Body of pancreas (tissue), 4 donors: ENCODE measurements around the gene CDC42BPA. TPM values are rescaled to one million over a fixed set of nuclear protein-coding genes. Genes with fewer than 3 reads are reported as not detected.
"Not testable (repeated sequence)": the region's sequence is repeated elsewhere in the genome, so short reads cannot be mapped to it uniquely, and the experiment has no call there.

Source experiments
- ATAC-seq: fragments of 150-250 bp; one replicate; pipeline ENCODE4 v1.9.1; 2016
- DNase-seq, 4 donors: peaks; one replicate each; pipeline ENCODE4 v3.0.0-alpha.2; 2019
- H3K27ac ChIP-seq, 4 donors: fragments of 200-600 bp; sonication (generic); 1 replicate in 3 of 4; 2 replicates in 1 of 4; pipeline versions ENCODE4 v1.5.1 to v1.6.1; 2016 to 2019; ENCODE audit warnings: mild to moderate bottlenecking in 1 of 4, mixed read lengths in 1 of 4, moderate library complexity in 1 of 4
- H3K27me3 ChIP-seq, 2 donors: fragments of 200-600 bp; sonication (generic); one replicate each; pipeline ENCODE4 v1.6.0; 2016; ENCODE audit warnings: mild to moderate bottlenecking in 1 of 2
- H3K36me3 ChIP-seq, 2 donors: fragments of 200-600 bp; sonication (generic); replicated peaks in 1 of 2; 2 replicates each; pipeline ENCODE4 v1.5.1; 2016; ENCODE audit warnings: low read depth in 2 of 2; ENCODE audit not compliant: insufficient read depth in 1 of 2
- H3K4me1 ChIP-seq: fragments of 200-600 bp; sonication (generic); one replicate; pipeline ENCODE4 v1.6.0; 2016
- H3K4me3 ChIP-seq, 2 donors: fragments of 200-600 bp; sonication (generic); 1 replicate in 1 of 2; 2 replicates in 1 of 2; pipeline ENCODE4 v1.5.1; 2016 to 2019
- H3K9me3 ChIP-seq, 3 donors: fragments of 200-600 bp; sonication (generic); 1 replicate in 2 of 3; 2 replicates in 1 of 3; pipeline ENCODE4 v1.5.1; 2016
- POLR2A ChIP-seq, 3 donors: fragments of 450-650 bp; IDR thresholded peaks; one replicate each; pipeline ENCODE4 v1.6.1; 2016; ENCODE audit warnings: antibody characterized with exemption in 3 of 3, mild to moderate bottlenecking in 2 of 3
- WGBS, 2 donors: methylation state at CpG; one replicate each; pipeline ENCODE4 v1.1.5; 2017; 5-methylcytosine and 5-hydroxymethylcytosine counted together
- intact Hi-C: fragments of 100-400 bp; cut with DNase I; formaldehyde crosslinking; loops from one replicate; pipeline ENCODE4 v1.15.1; 2023
- total RNA-seq, 2 donors: library from RNA; depleted of rRNA; stranded (reverse); fragments of >200 nt; gene quantifications; one replicate each; pipeline ENCODE4 v1.1.0, GENCODE V29; 2016
- TF ChIP-seq, protein P1 (sequence below), 7 experiments: fragments of 450-650 bp in 4 of 7; fragments of 200-600 bp in 3 of 7; sonication (generic) in 3 of 7; IDR thresholded peaks; one replicate each; pipeline ENCODE4 v1.5.1; 2016 to 2019; ENCODE audit warnings: antibody characterized with exemption in 7 of 7

Gene CDC42BPA
- total RNA-seq, 2 donors from 2014 or later = 35.9 to 37.6 TPM

DNA sequence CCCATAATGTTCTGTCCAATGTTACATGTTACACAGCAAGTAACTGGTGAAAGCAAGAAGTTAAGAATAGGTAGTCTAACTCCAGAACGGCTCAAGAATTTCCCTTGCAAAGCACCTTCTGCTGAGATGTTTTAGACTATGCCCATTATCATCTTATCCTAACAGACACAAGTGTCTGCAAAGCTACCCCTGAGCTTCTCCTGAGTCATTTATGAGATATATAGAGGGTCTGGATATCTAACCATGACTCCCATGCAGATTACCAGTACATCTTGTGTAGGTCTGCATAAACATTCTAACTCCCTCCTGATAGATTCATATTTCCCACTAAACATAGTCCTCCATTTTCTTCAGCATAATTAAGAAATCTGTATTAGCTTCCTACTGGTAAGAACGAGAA, 206.5 kb downstream of the CDC42BPA start:
- Histone ChIP-seq H3K27ac (no peak overlapping the region), H3K9me3 (no peaks in the 10 kb centered on the region), H3K27me3 (no peaks in the 10 kb centered on the region), H3K4me3 (no peak overlapping the region), H3K36me3 (peaks cover 0 to 1% of the 10 kb centered on the region in 2 donors), H3K4me1 (no peaks in the 10 kb centered on the region)
- no peak for DNase-seq
- ATAC-seq = no peak
- intact Hi-C loops = no loop called here
- TF ChIP-seq, protein P1, sequence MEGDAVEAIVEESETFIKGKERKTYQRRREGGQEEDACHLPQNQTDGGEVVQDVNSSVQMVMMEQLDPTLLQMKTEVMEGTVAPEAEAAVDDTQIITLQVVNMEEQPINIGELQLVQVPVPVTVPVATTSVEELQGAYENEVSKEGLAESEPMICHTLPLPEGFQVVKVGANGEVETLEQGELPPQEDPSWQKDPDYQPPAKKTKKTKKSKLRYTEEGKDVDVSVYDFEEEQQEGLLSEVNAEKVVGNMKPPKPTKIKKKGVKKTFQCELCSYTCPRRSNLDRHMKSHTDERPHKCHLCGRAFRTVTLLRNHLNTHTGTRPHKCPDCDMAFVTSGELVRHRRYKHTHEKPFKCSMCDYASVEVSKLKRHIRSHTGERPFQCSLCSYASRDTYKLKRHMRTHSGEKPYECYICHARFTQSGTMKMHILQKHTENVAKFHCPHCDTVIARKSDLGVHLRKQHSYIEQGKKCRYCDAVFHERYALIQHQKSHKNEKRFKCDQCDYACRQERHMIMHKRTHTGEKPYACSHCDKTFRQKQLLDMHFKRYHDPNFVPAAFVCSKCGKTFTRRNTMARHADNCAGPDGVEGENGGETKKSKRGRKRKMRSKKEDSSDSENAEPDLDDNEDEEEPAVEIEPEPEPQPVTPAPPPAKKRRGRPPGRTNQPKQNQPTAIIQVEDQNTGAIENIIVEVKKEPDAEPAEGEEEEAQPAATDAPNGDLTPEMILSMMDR (IDR thresholded peaks at IDR 0.05) = no peak
- no peak for TF ChIP-seq POLR2A (IDR thresholded peaks at IDR 0.05)
- 88 to 89% methylated on average over 2 of the region's 2 CpGs for WGBS, 2 donors

DNA sequence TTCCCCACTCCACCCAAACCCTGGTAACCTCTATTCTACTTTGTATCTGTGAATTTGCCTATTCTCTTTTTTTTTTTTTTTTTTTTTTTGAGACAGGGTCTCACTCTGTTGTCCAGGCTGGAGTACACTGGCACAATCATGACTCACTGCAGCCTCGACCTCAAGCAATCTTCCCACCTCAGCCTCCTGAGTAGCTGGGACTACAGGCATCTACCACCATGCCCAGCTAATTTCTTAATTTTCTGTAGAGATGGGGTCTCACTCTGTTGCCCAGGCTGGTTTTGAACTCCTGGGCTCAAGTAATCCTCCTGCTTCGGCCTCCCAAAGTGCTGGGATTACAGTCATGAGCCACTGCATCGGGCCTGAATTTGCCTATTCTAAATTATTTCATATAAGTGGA, 213.0 kb downstream of the CDC42BPA start:
- 92 to 93% methylated on average over 3 of the region's 3 CpGs for WGBS, 2 donors
- H3K36me3 ChIP-seq, H3K4me3 ChIP-seq, ATAC-seq, DNase-seq, H3K27ac ChIP-seq, H3K4me1 ChIP-seq, H3K9me3 ChIP-seq, H3K27me3 ChIP-seq, intact Hi-C loops: not testable (repeated sequence)

DNA sequence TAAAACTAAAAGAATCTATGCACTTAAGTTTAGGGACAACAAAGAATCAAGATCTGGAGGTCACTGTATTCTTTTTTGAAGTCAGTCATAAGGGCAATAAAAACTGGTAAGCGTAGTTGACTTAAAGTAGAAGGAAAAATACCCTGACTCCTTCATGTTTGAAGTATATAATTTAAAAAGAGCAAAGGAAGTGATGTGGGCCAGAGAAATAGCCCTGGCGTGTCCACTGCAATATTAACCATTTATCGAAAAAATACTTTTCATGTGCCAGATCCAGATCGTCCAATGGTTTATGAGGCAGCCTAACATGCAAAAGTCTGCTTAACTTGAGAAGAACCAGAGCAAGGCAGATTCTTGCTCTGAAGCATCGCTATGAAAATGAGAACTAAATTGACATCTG, 216.2 kb downstream of the CDC42BPA start:
- no peak overlapping the region for H3K27ac ChIP-seq
- peaks cover 0 to 3% of the 10 kb centered on the region in 2 donors for H3K36me3 ChIP-seq
- DNase-seq (no peak), ATAC-seq (no peak)
- no peaks in the 10 kb centered on the region for H3K4me1 ChIP-seq
- 84 to 94% methylated on average over 5 of the region's 5 CpGs for WGBS, 2 donors
- H3K9me3 ChIP-seq = no peaks in the 10 kb centered on the region
- H3K27me3 ChIP-seq = no peaks in the 10 kb centered on the region
- intact Hi-C loops = no loop called here
- TF ChIP-seq, protein P1 (IDR thresholded peaks at IDR 0.05) = no peak
- no peak for TF ChIP-seq POLR2A (IDR thresholded peaks at IDR 0.05)
- no peak overlapping the region for H3K4me3 ChIP-seq

- WGBS, 2 donors = 15 to 20% methylated on average over 2 of the region's 2 CpGs
- H3K4me3 ChIP-seq = no peak overlapping the region
- intact Hi-C loops = no loop called here
- TF ChIP-seq, protein P1 (IDR thresholded peaks at IDR 0.05) = peak in 1 of 7 experiments; percentile 0
- no peak for TF ChIP-seq POLR2A (IDR thresholded peaks at IDR 0.05)
- no peaks in the 10 kb centered on the region for H3K27me3 ChIP-seq
- H3K9me3 ChIP-seq = no peaks in the 10 kb centered on the region
- peaks cover 25% of the 10 kb centered on the region for H3K4me1 ChIP-seq
- peak; percentile 28 to 64 (median 54) for DNase-seq
- ATAC-seq = peak; percentile 90
- no peaks in the 10 kb centered on the region for H3K36me3 ChIP-seq
- peak overlapping the region; percentile 54 to 76 (median 58) for H3K27ac ChIP-seq
Measured at GRCh38 chr1:227094249-227094966, 223.9 kb downstream of the CDC42BPA start.

DNA sequence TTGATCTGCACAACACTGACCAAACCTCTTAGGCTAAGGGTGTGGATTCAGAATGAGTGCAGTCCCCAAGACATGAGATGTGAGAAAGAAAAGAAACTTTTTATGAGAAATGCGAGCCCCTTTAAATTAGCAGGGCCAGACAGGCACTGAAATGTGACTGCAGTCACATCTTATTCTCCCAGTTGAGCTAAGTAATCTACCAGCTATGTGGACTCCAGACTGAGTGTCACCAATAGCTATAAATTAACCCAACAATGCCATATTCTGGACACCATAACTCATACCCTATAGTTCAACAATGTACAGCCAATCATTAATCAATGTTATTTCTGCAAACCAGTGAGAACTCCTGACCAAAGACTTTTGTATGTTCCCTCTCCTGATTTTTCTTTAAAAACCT, 225.0 kb downstream of the CDC42BPA start:
- H3K4me3 ChIP-seq = no peak overlapping the region
- H3K36me3 ChIP-seq = no peaks in the 10 kb centered on the region
- H3K27ac ChIP-seq = peak overlapping the region in 3 of 4 donors; percentile 54 to 60 (median 57)
- 85 to 89% methylated on average over 1 of the region's 1 CpG for WGBS, 2 donors
- H3K27me3 ChIP-seq = no peaks in the 10 kb centered on the region
- no peak for DNase-seq
- no peak for ATAC-seq
- no peaks in the 10 kb centered on the region for H3K9me3 ChIP-seq
- TF ChIP-seq POLR2A (IDR thresholded peaks at IDR 0.05) = no peak
- TF ChIP-seq, protein P1 (IDR thresholded peaks at IDR 0.05) = no peak
- intact Hi-C loops = no loop called here
- peaks cover 25% of the 10 kb centered on the region for H3K4me1 ChIP-seq
